NOMO-1 treated with dmso at 0.1 percent for 144 hours (cell line): Measurements from ENCODE around the gene LRRC14B.

Experiments
- DNase-seq: peaks from one replicate; lab custom pipeline; 2025; ENCODE audit not compliant: unreplicated experiment; lab: John Stamatoyannopoulos, UW

The LRRC14B gene

DNA sequence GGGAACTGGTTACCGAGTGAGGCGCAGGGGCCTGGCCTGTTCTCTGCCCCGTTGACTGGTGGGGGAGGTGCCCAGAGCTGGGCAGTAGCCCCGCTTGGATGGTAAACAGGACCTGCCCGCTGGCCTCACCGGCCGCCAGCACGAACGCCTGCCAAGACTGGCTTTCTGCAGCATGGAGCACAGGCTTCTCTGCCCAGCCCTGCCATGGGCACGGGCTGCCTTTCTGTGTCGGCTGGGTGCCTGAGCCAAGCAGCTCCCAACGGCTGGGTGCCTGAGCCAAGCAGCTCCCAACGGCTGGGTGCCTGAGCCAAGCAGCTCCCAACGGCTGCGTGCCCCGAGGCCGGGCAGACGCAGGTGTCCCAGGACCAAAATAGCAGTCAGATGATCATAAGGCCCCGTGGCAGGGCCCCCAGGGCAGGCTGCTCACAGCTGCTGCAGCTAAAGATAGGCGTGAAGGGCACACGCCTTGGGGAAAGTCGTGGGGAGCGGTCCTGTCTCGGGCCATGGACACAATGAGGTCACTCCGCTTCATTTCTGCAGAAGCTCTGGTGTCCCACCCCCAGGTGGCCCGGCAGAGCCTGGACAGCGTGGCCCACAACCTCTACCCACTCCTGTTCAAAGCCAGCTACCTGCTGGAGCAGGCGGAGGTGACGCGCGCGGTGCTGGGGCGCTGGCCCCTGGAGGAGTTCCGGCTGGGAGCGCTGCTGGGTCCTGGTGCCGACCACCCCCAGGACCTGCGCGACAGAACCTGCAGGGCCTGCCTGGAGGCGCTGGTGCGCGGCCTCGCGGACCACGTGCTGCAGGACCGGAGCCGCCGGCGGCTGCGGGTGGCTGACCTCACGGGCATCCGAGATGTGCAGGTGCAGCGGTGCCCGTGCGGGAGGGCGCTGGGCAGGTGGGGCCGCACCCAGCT is at the start of gene LRRC14B:
Gene LRRC14B, plus strand, starts transcription at position 460 of the 913 bp plus-strand sequence. Its CDS starts 44 bp downstream, at position 504.
- no peak for DNase-seq

DNA sequence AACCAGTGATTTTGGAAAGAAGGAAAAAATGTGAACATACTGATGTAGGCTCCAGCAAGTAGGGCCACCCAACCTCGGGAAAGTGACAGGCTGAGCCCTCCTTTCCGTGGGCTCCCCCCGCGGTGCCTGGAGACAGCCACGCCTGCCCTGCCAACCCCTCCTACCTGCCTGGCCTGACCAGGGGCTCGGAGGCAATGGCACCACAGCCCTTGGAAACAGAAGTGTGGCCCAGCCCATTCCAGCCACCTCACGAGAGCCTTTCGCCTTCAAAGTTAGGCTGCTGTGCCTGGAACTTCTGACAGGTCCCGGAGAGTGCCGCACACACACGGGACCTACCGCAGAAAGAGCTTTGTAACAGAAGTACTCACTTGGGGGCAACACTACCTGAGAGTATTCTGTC is 49.5 kb upstream of the LRRC14B start:
- DNase-seq = no peak

DNA sequence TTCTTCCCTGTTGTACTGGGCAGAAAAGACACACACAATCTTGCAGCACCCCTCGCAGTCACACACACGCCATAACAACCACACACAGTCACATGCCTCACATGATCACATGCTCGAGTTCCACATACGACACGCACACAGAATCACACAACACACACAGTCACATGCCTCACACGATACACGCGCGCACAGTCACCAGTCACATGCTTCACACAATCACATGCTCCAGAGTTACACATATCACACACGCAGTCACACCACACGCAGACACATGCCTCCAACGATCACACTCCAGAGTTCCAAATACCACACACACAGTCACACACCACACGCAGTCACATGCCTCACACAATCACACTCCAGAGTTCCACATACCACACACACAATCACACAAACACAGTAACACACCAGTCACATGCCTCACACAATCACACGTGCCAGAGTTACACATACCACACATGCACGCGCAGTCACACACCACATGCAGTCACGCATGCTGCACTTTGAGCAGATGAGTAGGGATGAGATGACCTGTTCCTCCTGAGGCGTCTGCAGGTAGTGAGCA is 49.0 kb upstream of the LRRC14B start:
- DNase-seq = no peak

DNA sequence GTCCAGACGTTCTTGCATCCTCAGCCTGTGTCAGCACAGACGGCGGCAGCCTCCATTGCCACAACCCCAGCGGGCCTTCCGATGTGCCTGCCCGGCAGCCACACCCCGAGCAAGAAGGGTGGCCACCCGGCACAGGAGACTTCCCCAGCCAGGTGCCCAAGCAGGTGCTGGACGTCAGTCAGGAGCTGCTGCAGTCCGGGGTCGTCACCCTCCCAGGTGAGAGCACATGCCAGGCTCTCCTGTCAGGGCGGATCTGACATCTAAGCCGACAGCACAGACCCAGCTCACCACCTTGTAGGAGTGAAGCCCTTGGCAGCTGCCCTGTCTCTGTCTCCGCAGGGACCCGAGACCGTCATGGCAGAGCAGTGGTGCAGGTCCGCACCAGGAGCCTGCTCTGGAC is 48.3 kb upstream of the LRRC14B start:
- no peak for DNase-seq

DNA sequence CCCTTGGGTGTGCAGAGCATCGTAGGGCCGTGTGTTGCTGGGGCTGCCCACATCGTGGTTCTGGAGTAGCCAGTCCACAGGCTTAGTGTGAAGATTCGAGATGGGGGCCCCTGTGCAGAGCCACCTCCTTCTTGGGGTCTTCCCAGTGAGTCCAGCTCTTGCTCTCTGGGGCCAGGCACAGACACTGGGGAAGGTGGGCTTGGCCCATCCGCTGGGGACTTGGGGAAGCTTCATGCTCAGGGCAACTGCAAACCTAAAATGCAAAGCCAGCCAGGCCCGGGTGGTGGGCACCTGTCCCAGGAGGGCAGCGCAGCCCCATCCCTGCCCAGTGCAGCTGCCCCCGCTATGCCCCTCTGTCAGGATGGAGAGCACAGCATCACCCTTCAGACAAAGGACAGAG is 46.4 kb upstream of the LRRC14B start:
- no peak for DNase-seq

DNA sequence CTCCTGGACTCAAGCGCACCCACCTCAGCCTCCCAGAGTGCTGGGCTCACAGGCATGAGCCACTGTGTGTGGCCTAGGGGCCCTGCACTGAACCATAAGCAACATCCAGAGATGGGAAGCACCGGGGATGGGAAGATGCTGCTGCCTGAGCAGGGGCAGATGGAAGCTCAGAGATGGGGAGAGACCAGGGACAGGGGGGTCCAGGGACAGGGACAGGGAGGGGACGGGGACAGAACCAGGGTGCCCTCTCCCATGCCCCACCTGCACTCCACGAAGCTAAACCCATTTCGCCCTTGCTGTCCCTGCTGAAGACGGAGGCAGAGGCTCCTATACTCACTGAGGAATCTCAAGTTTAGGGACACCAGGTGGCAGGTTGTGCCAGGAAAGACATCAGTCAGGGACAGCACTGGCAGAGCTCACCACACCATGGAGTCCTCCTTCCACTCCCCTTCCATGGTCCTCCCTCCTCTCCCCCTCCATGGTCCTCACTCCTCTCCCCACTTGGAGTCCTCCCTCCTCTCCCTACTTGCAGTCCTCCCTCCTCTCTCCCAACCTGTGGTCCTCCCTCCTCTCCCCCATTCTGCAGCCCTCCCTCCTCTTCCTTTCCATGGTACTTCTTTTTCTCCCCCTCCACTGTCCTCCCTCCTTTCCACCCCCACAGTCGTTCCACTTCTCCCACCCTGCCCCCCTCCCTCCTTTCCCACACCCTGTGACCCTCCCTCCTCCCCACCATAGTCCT is 45.5 kb upstream of the LRRC14B start:
- no peak for DNase-seq

DNA sequence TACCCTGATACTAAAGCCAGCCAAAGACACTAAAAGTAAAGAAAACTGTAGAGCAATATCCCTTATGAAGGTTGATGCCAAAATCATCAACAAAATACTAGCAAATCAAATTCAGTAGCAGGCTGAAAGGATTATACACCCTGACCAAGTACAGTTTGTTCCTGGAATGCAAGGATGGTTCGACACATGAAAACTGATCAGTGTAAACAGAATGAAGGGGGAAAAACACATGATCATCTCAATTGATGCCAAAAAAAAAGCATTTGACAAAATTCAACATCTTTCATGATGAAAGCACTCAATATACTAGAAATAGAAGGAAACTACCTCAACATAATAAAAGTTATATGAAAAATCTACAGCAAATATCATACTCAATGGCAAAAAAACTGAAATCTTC is 43.5 kb upstream of the LRRC14B start:
- no peak for DNase-seq

DNA sequence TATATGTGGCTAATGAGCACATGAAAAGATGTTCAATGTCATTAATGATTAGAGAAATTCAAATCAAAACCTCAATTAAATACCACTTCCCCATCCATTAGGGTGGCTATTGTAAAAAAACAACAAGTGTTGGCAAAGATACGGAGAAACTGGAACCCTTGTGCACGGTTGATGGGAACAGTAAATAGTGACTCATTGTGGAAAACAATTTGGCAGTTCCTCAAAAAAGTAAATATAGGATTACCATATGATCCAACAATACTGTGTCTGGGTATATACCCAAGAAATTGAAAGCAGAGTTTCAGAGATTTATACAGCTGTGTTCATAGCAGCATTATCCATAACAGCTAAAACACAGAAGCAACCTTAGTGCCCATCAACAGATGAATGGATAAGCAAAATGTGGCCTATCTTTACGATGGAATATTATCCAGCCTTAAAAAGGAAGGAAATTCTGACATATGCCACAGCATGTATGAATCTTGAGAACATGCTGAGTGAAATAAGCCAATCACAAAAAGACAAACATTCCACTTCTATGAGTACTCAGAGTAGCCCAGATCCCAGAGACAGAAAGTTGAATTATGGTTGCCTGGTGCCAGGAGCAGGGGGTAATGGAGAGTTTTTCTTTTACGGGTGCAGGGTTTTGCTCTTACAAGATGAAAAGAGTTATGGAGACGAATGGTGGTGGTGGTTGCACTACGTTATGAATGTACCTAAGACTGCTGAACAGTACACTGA is 41.4 kb upstream of the LRRC14B start:
- DNase-seq = no peak

DNA sequence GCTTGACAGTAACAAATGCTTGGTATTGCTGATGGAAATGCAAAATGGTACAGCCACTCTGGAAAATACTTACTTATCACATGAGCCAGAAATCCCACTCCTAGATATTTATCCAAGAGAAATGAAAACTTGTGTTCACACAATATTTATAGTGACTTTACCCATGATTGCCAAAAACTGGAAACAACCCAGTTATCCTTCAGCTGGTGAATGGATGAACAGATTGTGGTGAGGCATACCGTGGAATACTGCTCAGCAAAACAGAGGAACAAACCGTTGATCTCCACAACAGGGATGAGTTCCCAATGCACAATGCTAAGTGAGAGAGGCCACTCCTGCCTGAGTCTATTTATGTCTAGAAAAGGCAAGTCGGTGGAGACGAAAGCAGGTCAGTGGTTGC is 40.5 kb upstream of the LRRC14B start:
- DNase-seq = no peak

DNA sequence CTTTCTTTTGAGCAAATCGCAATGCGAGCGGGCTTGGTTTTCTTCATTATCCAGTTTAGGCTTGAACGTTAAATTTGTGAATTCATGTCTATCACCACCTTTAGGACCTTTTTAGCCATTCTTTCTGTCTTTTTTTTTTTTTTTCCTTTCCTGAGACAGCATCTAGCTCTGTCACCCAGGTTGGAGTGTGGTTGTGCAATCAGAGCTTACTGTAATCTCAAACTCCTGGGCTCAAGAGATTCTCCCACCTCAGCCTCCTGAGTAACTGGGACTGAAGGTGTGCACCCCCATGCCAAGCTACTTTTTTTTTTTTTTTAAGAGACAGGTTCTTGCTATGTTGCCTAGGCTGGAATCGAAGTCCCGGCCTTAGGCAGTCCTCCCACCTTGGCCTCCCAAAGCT is 39.2 kb upstream of the LRRC14B start:
- no peak for DNase-seq

DNA sequence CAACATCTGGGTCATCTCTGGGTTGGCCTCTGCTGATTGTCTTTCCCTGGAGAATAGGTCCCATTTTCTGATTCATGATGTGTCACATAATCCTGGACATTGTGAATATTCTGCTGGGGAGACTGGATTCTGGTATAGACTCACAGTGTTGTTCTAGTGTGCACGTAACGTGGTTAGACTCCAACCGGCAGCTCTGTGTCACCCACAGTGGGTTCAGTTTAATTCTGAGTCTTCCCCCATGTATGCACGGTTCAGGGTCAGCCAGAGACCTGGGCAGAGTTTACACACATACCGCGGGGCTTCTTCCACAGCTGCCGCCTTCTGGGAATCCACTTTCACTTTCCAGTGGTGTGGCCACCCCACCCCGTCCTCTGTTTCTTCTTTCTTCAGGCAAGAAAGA is 38.0 kb upstream of the LRRC14B start:
- no peak for DNase-seq

DNA sequence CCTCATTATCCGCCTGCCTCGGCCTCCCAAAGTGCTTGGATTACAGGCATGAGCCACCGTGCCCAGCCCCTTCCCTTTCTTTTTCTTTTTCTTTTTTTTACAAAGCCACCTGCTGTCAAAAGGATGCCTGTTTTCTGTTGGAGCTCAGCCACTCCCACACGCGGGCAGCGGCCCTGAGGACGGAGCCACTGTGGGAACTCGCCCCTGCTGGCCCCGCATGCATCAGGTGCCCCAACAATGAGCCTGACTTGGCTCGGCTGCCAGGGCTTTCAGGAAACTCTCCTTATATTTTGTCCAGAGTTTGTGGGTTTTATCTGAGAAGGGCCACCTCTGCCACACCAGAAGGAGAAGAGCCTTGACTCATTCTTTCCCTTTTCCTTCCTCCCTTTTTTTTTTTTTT is 37.1 kb upstream of the LRRC14B start:
- no peak for DNase-seq

DNA sequence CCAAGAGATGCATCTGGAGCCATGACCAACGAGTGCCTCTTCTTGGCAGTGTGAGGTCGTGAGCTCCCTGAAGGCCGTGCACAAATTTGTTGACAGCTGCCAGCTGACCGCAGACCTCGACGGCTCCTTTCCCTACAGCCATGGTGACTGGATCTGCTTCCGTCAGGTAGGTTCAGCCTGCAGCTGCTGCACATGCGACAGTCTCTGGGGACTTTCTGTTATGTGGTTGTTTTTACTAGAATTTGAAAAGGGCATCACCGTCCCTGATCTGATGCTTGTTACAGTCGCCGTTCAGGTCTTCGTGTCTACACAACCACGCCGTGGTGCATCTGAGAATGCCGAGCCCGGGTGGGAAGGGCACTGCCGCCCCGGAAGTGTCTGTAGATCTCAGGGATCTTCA is 36.5 kb upstream of the LRRC14B start:
- DNase-seq = no peak

DNA sequence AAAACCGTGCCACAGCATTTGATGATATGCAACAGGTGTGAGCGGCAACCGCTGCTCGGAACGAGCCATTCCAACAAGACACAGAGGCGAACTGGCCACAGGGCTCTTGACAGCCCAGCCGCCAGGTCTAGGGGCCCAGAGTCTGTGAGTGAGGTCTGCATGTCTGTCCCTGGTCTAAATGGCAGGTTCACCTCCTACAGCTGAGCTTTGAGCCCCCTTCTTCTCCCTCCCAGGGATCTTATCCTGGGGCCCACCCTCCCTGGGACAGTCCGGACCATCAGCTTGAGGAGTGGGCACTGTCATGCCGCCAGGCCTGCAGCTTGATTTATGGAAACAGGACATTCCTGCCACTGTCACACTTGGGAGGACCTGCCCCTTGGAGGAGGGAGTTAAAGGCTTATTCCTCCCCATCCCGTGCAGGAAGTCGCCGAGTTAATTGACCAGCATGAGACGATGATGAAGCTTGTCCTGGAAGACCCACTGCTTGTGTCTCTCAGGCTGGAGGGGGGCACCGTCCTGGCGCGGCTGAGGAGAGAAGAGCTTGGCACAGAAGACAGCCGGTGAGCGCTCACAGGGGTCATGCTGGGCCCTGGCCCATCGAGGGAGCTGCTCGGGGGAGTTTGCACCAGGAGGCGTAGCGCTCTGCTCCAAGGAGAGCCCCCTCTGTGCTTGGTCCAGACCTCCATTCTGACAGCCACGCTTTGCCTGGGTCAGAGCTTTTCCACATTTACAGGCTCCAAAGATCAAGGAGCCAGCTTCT is 35.5 kb upstream of the LRRC14B start:
- no peak for DNase-seq

DNA sequence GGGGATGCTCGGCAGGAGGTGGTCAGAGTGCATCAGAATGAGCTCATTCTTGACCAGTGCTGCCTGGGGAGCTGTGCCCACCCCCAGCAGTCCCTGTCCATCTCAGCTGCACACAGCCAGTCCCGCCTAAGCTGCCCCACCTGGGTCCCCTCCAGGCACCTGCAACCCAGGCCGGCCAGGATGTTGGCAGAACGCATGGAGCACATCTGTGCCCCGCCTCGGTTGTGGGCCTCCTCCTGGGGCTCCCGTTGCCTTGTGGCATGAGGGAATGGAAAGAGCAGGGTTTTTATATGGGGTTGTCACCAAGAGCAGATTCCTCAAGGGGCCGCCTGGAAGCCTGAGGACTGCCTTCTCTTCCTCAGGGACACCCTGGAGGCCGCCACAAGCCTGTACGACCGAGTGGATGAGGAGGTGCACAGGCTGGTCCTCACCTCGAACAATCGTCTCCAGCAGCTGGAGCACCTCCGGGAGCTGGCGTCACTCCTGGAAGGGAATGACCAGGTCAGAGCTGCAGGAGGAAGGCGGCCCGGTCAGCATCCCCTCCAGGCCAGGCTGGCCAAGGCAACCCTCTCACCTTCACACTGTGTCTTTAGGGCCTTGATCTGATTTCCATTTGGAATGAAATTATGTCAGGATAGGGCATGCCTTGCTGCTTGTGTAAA is 34.8 kb upstream of the LRRC14B start:
- DNase-seq = no peak

DNA sequence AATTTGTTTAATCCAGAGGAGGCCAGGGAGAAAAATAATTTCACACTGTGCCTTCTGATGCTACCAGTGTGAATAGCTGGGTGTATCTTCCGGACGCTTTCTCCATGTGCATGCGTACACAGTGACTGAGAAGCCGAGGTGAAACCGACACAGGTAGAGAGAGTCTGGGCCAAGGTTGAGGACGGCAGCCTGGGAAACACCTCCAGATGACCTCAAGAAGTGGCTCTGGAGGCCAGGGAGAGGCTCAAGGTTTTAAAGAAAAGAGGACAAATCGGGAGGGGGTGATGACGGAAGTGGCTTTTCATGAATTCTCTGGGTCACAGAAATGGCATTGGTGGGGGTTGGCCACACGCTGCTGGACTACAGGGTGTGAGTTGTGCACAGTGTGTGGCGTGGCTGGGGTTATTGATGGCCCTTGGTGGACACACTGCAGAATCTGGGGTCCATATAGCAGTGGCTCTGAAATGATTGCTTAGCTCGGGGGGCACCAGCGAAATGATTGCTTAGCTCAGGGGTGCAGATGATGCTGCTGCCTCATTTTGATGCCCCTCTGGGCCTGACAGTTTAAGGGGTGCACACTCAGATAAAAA is 34.1 kb upstream of the LRRC14B start:
- no peak for DNase-seq

DNA sequence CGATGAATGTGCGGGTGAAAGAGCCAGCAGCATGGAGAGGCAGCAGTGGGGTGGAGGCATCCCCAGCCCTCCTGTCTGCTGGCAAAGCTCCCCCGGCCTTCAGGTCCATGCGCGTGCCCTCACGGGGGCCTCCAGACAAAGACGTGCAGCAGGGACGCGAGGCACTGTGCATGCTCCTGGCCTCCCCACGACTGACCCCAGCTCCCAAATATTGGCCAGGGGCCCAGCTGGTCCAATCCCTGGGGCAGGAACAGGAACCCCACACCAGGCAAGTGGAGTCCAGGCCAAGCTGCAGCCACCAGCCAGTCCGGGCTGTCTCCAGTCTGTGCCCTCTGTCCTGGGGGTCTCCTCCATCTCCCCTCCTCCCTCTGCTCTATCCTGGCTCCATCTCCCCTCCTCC is 33.5 kb upstream of the LRRC14B start:
- DNase-seq = no peak

DNA sequence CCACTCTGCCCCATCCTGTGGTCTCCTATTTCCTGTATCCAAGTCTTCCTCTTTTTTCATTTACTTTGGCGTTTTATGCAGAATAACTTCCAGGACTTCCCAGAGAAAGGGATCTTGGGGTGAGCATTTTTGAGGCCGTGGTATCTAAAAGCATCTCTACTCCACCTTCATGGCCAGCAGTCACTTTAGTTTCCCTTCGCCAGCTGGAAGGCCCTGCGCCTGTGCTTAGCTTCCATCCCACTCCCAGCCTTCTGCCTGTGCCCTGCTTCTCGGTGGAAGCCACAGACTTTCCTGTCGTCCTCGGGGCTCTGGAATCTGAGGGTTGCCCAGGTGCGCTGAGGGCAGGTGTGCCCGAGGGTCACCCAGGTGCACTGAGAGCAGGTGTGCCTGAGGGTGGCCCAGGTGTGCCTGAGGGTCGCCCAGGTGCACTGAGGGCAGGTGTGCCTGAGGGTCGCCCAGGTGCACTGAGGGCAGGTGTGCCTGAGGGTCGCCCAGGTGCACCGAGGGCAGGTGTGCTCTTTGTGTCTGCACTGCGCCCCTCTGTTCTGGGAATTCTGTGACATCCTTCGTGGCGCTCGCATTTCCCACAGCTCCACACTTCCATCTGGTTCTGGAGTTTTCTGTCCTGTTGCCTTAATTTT is 32.4 kb upstream of the LRRC14B start:
- DNase-seq = no peak
